ENCODE results near the gene GPC4.

DNA sequence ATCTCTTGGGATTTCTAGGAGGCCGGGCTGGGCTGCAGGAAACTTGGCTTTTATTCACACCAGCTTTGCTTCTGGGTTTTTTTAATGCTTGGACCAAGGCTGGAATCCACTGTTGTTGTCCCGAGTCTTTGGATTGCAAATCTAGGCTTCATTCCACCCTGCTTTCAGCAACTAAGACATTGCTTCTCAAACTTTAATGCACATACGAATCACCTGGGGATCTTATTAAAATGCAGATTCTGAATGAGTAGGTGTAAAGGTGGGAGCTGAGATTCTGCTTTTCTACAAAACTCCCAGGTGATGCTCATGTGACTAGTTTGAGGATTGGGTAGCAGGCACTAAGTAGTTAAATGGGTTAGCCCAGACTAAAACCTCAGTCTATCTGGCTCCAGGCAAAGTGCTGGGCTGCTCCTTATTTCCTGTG lies 39.2 kb upstream of the GPC4 start:
- no peak for TF ChIP-seq POLR2AphosphoS5 (IDR thresholded peaks at IDR 0.05; ENCODE audit: low read depth)
- TF ChIP-seq, protein P1, sequence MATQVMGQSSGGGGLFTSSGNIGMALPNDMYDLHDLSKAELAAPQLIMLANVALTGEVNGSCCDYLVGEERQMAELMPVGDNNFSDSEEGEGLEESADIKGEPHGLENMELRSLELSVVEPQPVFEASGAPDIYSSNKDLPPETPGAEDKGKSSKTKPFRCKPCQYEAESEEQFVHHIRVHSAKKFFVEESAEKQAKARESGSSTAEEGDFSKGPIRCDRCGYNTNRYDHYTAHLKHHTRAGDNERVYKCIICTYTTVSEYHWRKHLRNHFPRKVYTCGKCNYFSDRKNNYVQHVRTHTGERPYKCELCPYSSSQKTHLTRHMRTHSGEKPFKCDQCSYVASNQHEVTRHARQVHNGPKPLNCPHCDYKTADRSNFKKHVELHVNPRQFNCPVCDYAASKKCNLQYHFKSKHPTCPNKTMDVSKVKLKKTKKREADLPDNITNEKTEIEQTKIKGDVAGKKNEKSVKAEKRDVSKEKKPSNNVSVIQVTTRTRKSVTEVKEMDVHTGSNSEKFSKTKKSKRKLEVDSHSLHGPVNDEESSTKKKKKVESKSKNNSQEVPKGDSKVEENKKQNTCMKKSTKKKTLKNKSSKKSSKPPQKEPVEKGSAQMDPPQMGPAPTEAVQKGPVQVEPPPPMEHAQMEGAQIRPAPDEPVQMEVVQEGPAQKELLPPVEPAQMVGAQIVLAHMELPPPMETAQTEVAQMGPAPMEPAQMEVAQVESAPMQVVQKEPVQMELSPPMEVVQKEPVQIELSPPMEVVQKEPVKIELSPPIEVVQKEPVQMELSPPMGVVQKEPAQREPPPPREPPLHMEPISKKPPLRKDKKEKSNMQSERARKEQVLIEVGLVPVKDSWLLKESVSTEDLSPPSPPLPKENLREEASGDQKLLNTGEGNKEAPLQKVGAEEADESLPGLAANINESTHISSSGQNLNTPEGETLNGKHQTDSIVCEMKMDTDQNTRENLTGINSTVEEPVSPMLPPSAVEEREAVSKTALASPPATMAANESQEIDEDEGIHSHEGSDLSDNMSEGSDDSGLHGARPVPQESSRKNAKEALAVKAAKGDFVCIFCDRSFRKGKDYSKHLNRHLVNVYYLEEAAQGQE (IDR thresholded peaks at IDR 0.05; ENCODE audit: unreplicated experiment) = no peak
- no peak for TF ChIP-seq EZH2 (IDR thresholded peaks at IDR 0.05; ENCODE audit: low read depth, unreplicated experiment)
- TF ChIP-seq, protein P2, sequence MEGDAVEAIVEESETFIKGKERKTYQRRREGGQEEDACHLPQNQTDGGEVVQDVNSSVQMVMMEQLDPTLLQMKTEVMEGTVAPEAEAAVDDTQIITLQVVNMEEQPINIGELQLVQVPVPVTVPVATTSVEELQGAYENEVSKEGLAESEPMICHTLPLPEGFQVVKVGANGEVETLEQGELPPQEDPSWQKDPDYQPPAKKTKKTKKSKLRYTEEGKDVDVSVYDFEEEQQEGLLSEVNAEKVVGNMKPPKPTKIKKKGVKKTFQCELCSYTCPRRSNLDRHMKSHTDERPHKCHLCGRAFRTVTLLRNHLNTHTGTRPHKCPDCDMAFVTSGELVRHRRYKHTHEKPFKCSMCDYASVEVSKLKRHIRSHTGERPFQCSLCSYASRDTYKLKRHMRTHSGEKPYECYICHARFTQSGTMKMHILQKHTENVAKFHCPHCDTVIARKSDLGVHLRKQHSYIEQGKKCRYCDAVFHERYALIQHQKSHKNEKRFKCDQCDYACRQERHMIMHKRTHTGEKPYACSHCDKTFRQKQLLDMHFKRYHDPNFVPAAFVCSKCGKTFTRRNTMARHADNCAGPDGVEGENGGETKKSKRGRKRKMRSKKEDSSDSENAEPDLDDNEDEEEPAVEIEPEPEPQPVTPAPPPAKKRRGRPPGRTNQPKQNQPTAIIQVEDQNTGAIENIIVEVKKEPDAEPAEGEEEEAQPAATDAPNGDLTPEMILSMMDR (conservative IDR thresholded peaks at IDR 0.05; ENCODE audit: low read depth in 2 of 2) = no peak
- TF ChIP-seq ZNF331 (CRISPR knock-in tag; IDR thresholded peaks at IDR 0.05; ENCODE audit: low read depth) = no peak

All from GM23338 (cell line).